Adipose tissue (tissue), 3 donors: ENCODE measurements around the gene MMP24. TPM values are rescaled to one million over a fixed set of nuclear protein-coding genes. Genes with fewer than 3 reads are reported as not detected.

ENCODE experiments used
- H3K27ac ChIP-seq: one replicate; pipeline ENCODE4 v1.5.1; 2013; ENCODE audit warnings: low read depth, low read length
- WGBS, 3 donors: extraction: QIAGEN DNeasy Blood & Tissue Kit; methylation state at CpG; one replicate each; pipeline ENCODE4 v1.1.7; 2013; 5-methylcytosine and 5-hydroxymethylcytosine counted together
- polyA plus RNA-seq, 3 donors: library from polyadenylated mRNA; stranded (reverse); fragments of 200-250 nt; gene quantifications; one replicate each; pipeline ENCODE4 v1.2.3, GENCODE V29; 2013
- donor health status: healthy with polysubstance abuse.
- donor health status: Bipolar disorder and iron deficiency.
- donor health status: healthy.

MMP24 gene
- polyA plus RNA-seq, 3 donors: 0.45 to 4.0 (median 0.98) TPM

DNA sequence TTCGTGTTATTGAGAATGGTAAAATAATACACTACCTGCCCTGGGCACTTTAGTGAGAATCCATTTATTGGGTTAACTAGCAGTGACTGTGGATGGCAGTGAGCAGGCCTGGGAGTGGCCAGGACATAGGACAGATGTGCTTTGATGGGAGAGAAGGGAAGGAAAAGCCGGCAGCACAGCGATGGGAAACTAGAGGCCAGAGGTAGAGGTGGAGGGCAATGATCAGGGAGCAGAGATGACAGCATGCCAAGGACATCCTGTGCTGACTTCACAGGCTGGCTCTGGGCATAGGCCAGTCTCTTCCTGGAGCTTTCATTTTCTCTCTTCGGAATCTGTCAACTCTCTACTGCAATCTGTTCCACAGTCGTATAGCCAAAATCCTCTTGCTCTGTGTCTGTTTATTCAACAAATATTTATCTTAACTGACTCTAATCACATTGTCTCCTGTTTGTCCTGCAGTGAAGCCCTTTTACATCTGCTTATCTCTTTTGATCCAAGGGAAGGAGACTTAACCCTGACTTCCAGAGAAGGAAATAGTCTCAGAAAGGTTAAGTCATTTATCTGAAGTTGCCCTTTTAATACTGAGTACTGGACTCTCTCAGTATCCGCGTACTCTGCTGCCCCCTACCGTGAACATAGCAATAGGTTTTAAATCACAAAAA, 18.4 kb upstream of the MMP24 start:
- H3K27ac ChIP-seq: no peak overlapping the region
- WGBS, 3 donors: 15 to 32% (median 25%) methylated on average over 8 of the region's 8 CpGs

GRCh38 chr20:35215066-35215956, 11.2 kb upstream of the MMP24 start:
- 84 to 88% (median 87%) methylated on average over 12 of the region's 12 CpGs for WGBS, 3 donors
- no peak overlapping the region for H3K27ac ChIP-seq

DNA sequence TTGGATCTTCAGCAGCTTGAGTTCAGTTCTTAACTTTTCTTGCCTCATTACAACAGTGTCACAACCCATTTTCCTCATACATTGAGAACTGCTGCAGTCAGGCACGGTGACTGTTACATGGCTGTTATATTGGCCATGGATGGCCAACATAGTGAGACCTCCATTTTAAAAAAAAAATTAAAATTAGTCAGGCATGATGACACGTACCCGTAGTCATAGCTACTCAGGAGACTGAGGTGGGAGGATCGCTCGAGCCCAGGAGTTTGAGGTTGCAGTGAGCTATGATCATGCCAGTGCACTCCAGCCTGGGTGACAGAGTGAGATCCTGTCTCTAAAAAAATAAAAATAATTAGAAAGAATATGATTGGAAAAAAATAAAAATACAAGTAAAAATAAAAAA, 9.9 kb upstream of the MMP24 start:
- H3K27ac ChIP-seq: no peak overlapping the region
- WGBS, 3 donors: 91 to 97% (median 92%) methylated on average over 5 of the region's 5 CpGs

DNA sequence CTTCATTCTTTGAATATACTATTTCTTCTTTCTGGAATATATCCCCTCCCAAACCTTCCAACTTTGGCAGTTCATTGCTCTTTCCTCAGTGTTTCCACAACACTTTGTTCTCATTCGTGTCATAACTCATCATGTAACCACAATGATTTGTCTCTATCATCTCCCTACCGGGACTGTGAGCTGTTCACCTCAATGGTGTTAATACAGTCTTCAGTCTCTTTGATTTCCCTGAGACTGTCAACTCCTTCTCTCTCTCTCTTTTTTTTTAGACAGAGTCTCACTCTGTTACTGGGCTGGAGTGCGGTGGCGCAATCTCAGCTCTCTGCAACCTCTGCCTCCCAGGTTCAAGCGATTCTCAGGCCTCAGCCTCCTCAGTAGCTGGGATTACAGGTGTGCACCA, 2.5 kb upstream of the MMP24 start:
- WGBS, 3 donors: 92 to 95% (median 93%) methylated on average over 5 of the region's 5 CpGs

GRCh38 chr20:35224536-35224935, 2.0 kb upstream of the MMP24 start:
- 95 to 98% (median 96%) methylated on average over 5 of the region's 5 CpGs for WGBS, 3 donors
- no peak overlapping the region for H3K27ac ChIP-seq

More for the DNA sequence above, 2.5 kb upstream of the MMP24 start:
- H3K27ac ChIP-seq: no peak overlapping the region

DNA sequence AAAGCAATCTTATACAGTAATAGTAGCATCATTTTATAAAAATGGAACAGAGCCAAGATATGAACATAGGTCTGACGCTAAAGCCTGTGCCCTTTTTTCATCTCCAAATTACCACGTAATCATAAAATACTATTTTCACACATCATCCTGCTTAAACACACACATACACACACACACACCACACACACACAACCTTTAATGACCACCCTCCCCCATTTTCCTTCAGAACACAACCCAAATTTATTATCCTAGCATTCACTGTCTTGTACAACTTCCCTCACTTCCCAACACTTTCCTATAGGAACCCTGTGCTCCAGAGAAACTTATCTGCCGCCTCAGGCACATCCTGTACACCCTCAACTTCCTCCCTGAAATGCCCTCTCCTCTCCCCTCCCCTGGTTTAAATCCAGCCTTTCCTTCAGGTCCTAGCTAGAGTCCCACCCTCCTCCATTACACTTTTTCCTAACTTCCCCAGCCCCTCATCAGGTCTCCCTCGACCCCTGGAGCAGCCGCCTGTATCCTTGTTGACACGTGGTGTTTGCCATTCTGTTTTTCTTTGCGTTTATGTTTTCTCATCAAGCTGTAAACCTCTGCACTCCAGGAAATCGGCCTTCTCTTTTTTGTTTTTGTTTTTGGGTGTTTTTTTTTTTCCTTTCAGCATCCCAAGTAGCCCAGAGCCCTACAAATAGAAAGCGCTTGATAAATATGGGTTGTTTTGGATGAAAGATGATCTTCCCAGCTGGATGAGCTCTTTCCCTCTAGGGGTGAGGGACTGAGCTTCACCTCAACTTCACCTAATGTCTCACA, 968 bp upstream of the MMP24 start:
- WGBS, 3 donors: 35 to 56% (median 48%) methylated on average over 9 of the region's 9 CpGs
- H3K27ac ChIP-seq: no peak overlapping the region

GRCh38 chr20:35226884-35227681, 593 bp downstream of the MMP24 start:
- 8 to 16% (median 13%) methylated on average over 26 to 72 of the region's 74 CpGs for WGBS, 3 donors
- no peak overlapping the region for H3K27ac ChIP-seq

DNA sequence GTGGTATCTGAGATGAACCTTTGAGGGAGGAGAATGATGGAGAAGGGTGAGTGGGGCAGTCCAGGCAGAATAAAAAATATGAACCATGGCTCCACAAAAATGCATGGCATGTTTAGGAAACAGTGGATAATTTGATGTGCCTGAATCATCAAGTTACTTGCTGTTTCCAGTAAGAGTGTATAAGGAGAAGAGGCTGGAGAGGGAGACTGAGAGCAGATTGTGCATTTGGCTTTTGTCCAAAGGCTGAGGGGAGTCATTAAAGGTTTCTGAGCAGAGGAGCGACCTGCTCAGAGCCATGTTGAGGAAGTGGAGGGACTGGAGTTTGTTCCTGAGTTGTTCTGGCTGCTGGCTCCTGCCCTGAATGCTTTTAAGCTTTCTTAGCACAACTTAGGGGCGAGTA, 6.1 kb downstream of the MMP24 start:
- no peak overlapping the region for H3K27ac ChIP-seq
- WGBS, 3 donors: 63 to 76% (median 72%) methylated on average over 2 of the region's 2 CpGs

- H3K27ac ChIP-seq: no peak overlapping the region
- WGBS, 3 donors: 92 to 94% (median 93%) methylated on average over 6 of the region's 6 CpGs
Observed at GRCh38 chr20:35235881-35236280, 9.4 kb downstream of the MMP24 start.

- no peak overlapping the region for H3K27ac ChIP-seq
Observed at GRCh38 chr20:35237486-35237885, 11.0 kb downstream of the MMP24 start.

- WGBS, 3 donors: 59 to 95% (median 66%) methylated on average over 4 of the region's 4 CpGs
- no peak overlapping the region for H3K27ac ChIP-seq
Observed at GRCh38 chr20:35238170-35238569, 11.7 kb downstream of the MMP24 start.

- 70 to 88% (median 75%) methylated on average over 5 of the region's 5 CpGs for WGBS, 3 donors
- H3K27ac ChIP-seq: no peak overlapping the region
Observed at GRCh38 chr20:35238735-35239134, 12.2 kb downstream of the MMP24 start.

GRCh38 chr20:35240083-35240810, 13.8 kb downstream of the MMP24 start:
- WGBS, 3 donors: 68 to 82% (median 80%) methylated on average over 5 of the region's 5 CpGs
- no peak overlapping the region for H3K27ac ChIP-seq

DNA sequence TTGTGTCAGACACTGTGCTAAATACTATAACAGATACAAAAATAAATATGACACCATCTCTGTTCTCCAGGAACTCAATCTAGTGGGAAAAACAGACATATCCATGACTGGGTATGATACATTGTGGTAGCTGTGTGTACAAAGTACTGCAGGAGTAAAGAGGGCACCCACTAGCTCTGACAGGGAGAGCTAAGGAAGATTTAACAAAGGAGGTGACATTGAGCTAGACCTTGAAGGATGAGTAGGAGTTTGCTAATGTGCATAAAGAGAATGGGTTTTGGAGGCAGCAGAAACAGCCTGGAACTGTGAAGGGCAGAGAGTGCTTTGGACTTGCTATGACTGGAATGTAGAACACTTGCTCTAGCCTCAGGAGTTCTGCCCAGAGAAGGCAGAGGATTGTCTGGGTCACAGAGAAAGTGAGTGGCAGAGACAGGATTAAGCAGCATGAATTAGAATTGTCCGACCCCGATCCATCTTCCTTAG, 14.4 kb downstream of the MMP24 start:
- 89 to 100% (median 97%) methylated on average over 2 of the region's 2 CpGs for WGBS, 3 donors

DNA sequence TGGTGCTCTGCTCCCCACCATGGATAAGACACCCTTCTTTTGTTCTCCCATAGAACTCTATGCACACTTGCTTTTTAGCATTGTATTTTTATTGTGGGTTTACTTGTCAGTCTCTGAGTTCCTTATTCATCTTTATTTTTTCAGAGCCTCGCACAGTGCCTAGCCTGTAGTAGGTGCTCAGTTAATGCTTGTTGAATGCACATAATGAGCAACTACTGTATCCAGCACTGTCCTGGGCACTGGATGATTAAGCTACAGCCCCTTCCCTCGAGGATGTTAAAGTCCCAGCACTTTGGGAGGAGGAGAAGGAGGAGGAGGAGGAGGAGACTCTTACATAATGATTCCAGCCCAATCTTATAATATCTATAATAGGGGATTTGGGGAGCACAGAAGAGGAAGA, 16.8 kb downstream of the MMP24 start:
- H3K27ac ChIP-seq: no peak overlapping the region
- WGBS, 3 donors: 63 to 74% (median 64%) methylated on average over 2 of the region's 2 CpGs

More for the DNA sequence above, 14.4 kb downstream of the MMP24 start:
- H3K27ac ChIP-seq: no peak overlapping the region

GRCh38 chr20:35243986-35244385, 17.5 kb downstream of the MMP24 start:
- no peak overlapping the region for H3K27ac ChIP-seq
- WGBS, 3 donors: 61 to 67% (median 63%) methylated on average over 2 of the region's 2 CpGs

GRCh38 chr20:35246723-35247122, 20.2 kb downstream of the MMP24 start:
- no peak overlapping the region for H3K27ac ChIP-seq
- WGBS, 3 donors: 92% methylated on average over 12 of the region's 12 CpGs
